SK-N-SH treated with all-trans-retinoic acid at 6 μM for 48 hours (cell line): ENCODE results near the gene HAAO.

ENCODE experiments used
- CREB5 ChIP-seq: fragments of 250-450 bp; sonication (Bioruptor Pico); IDR thresholded peaks from 2 replicates; pipeline ENCODE4 v1.5.1; 2020; ENCODE audit warnings: low read depth, mild to moderate bottlenecking, moderate library complexity
- CSRNP3 ChIP-seq: fragments of 250-450 bp; sonication (Bioruptor Pico); IDR thresholded peaks from 2 replicates; pipeline ENCODE4 v1.5.1; 2021; ENCODE audit warnings: mild to moderate bottlenecking, moderate library complexity
- PATZ1 ChIP-seq: fragments of 250-450 bp; sonication (Bioruptor Pico); IDR thresholded peaks from 2 replicates; pipeline ENCODE4 v1.8.0; 2020; ENCODE audit warnings: mild to moderate bottlenecking, moderate library complexity, borderline replicate concordance
- PPARA ChIP-seq: fragments of 250-450 bp; sonication (Bioruptor Pico); IDR thresholded peaks from 2 replicates; pipeline ENCODE4 v1.5.0; 2020; ENCODE audit warnings: mild to moderate bottlenecking, borderline replicate concordance
- RARB ChIP-seq: fragments of 250-450 bp; sonication (Bioruptor Pico); IDR thresholded peaks from 2 replicates; pipeline ENCODE4 v1.8.0; 2021; ENCODE audit warnings: mild to moderate bottlenecking, moderate library complexity
- ZFP3 ChIP-seq: fragments of 250-450 bp; sonication (Bioruptor Pico); IDR thresholded peaks from 2 replicates; pipeline ENCODE4 v1.5.0; 2020; ENCODE audit warnings: mild to moderate bottlenecking, moderate library complexity
- ZFP30 ChIP-seq: fragments of 450-650 bp; formaldehyde crosslinking; IDR thresholded peaks from 2 replicates; pipeline ENCODE4 v1.5.0; 2022; ENCODE audit warnings: mild to moderate bottlenecking, moderate library complexity
- ZNF8 ChIP-seq: fragments of 450-650 bp; formaldehyde crosslinking; IDR thresholded peaks from 2 replicates; pipeline ENCODE4 v1.5.0; 2020; ENCODE audit warnings: mild to moderate bottlenecking, moderate library complexity

DNA sequence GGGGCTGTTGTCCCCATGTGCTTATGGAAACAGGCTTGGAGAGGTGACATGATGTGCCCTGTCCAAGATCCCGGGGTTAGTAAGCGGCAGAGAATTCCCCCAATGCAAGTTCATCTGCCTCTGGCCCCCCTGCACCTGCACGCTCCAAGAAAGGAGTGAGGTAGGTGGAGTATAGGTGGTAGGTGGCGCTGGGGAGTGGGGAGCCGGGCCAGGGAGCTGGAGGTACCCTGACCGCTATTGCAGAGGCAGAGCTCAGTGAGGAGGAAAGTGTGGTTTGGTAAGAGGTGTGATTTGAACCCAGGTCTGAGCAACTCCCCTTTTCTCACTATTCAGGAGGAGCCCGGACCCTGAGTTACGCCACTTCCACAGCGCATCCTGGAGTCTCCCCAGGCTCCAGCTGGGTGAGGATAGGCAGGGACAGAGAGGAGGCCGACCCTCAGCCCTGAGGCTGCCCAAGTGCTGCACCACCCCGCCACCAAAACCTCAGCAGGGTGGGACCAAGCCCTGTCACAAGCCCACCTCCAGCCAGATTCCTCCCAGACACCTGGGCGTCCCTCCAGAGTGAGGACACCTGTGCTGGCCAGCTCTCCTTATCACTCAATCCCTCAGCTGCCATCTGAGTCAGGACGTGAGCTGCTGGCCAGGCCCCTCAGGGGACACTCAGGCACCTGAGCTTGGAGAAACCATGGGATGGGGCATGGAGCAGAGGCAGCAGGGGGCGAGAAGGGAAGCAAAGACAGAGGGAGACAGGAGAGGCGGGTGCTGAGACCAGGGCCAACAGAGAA is 5.6 kb downstream of the HAAO start:
- no peak for TF ChIP-seq CREB5 (CRISPR knock-in tag)
- TF ChIP-seq PPARA (CRISPR knock-in tag), result no peak
- no peak for TF ChIP-seq ZNF8 (CRISPR knock-in tag)
- no peak for TF ChIP-seq RARB (CRISPR knock-in tag)
- TF ChIP-seq PATZ1 (CRISPR knock-in tag), result no peak
- TF ChIP-seq ZFP30 (CRISPR knock-in tag), result no peak
- no peak for TF ChIP-seq ZFP3
- no peak for TF ChIP-seq CSRNP3 (CRISPR knock-in tag)
